Mucosa of rectum (tissue), 2 donors: ENCODE data around the gene RASA3.
"Not testable (repeated sequence)": the region's sequence is repeated elsewhere in the genome, so short reads cannot be mapped to it uniquely, and the experiment has no call there.

Experiments
- H3K27ac ChIP-seq, 2 donors: one replicate each; pipeline ENCODE4 v1.7.0; 2013; ENCODE audit warnings: inconsistent platforms in 2 of 2, low read depth in 2 of 2, low read length in 2 of 2
- H3K27me3 ChIP-seq, 2 donors: one replicate each; pipeline ENCODE4 v1.7.0; 2013; ENCODE audit warnings: low read length in 2 of 2; ENCODE audit not compliant: control insufficient read depth in 2 of 2, insufficient read depth in 2 of 2
- H3K36me3 ChIP-seq, 2 donors: one replicate each; pipeline ENCODE4 v1.7.0; 2013; ENCODE audit warnings: low read length in 2 of 2; ENCODE audit not compliant: control insufficient read depth in 2 of 2, insufficient read depth in 2 of 2
- H3K4me1 ChIP-seq, 2 donors: one replicate each; pipeline ENCODE4 v1.7.0; 2013; ENCODE audit warnings: low read length in 2 of 2, mild to moderate bottlenecking in 1 of 2; ENCODE audit not compliant: control insufficient read depth in 2 of 2, insufficient read depth in 2 of 2
- H3K4me3 ChIP-seq, 2 donors: one replicate each; pipeline ENCODE4 v1.7.0; 2013; ENCODE audit warnings: low read length in 2 of 2
- H3K9ac ChIP-seq, 2 donors: one replicate each; pipeline ENCODE4 v1.7.0; 2013; ENCODE audit warnings: low read length in 2 of 2, low read depth in 1 of 2, mild to moderate bottlenecking in 1 of 2
- H3K9me3 ChIP-seq, 2 donors: one replicate each; pipeline ENCODE4 v1.7.0; 2013; ENCODE audit warnings: low read length in 2 of 2; ENCODE audit not compliant: control insufficient read depth in 2 of 2
- donor health status: healthy.
- donor health status: Normal muscosa, but diverticular disease.

The RASA3 gene

GRCh38 chr13:114133552-114133951 lies 1.1 kb upstream of the RASA3 start:
- H3K36me3 ChIP-seq: not testable (repeated sequence)

DNA sequence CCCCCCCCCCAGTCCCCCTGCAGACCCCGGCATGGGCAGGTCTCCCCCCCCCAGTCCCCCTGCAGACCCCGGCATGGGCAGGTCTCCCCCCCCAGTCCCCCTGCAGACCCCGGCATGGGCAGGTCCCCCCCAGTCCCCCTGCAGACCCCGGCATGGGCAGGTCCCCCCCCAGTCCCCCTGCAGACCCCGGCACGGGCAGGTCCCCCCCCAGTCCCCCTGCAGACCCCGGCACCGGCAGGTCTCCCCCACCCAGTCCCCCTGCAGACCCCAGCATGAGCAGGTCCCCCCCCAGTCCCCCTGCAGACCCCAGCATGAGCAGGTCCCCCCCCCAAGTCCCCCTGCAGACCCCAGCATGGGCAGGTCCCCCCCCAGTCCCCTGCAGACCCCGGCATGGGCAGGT lies 703 bp upstream of the RASA3 start:
- H3K4me1 ChIP-seq: peaks cover 21 to 34% of the 10 kb centered on the region in 2 donors
- H3K27me3 ChIP-seq, H3K4me3 ChIP-seq, H3K9ac ChIP-seq, H3K27ac ChIP-seq, H3K36me3 ChIP-seq, H3K9me3 ChIP-seq: not testable (repeated sequence)

More at GRCh38 chr13:114133552-114133951, 1.1 kb upstream of the RASA3 start:
- not testable (repeated sequence) for H3K9ac ChIP-seq, H3K4me3 ChIP-seq, H3K9me3 ChIP-seq, H3K27ac ChIP-seq, H3K27me3 ChIP-seq
- peaks cover 17 to 29% of the 10 kb centered on the region in 2 donors for H3K4me1 ChIP-seq

GRCh38 chr13:114131583-114132418 lies 622 bp downstream of the RASA3 start:
- Histone ChIP-seq H3K4me1 (peaks cover 23 to 44% of the 10 kb centered on the region in 2 donors), H3K36me3 (no peaks in the 10 kb centered on the region), H3K9me3 (no peaks in the 10 kb centered on the region), H3K9ac (peak overlapping the region; percentile 59 to 75), H3K27me3 (no peaks in the 10 kb centered on the region), H3K27ac (peak overlapping the region; percentile 76 to 86), H3K4me3 (peak overlapping the region; percentile 68 to 84)

DNA sequence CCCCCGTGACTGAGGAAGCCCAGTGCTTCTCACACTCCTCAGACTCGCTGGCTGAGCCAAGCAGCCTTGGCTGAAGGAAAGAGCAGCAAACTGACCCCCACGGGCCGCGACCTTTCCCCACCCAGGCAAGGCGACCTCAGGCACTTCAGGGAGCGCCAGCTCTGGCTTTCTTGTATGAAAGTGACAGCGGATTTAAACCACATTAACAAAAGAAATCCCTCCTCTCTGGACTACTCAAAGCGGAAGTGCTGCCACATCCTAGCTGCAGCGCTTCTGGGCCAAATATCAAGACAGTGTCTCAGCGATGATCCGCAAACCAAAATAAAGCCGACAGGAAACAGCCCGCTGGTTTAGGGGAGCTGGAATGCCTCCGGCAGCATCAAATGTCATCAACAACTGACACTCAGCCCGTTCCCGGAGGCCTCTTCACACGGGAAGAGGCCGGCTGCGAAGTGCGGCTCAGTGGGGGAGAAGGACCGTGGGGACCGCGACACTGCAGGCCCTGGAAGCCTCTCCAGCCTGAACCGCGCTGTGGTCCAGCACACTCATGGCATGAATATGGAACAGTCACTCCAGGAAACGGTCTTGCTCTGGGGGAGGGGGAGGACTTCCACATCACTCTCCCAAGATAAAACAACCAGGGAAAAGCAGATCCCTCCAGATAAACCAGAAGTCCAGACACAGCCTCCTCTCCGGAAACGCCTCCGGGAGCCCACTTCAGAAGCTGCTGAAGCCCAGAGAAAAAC lies 1.4 kb downstream of the RASA3 start:
- peak overlapping the region; percentile 76 to 86 for H3K27ac ChIP-seq
- no peaks in the 10 kb centered on the region for H3K27me3 ChIP-seq
- no peaks in the 10 kb centered on the region for H3K9me3 ChIP-seq
- peaks cover 23 to 44% of the 10 kb centered on the region in 2 donors for H3K4me1 ChIP-seq
- peak overlapping the region; percentile 68 to 84 for H3K4me3 ChIP-seq
- H3K9ac ChIP-seq: peak overlapping the region; percentile 59 to 75
- H3K36me3 ChIP-seq: no peaks in the 10 kb centered on the region

- Histone ChIP-seq H3K36me3 (no peaks in the 10 kb centered on the region), H3K27me3 (no peaks in the 10 kb centered on the region), H3K4me3 (peak overlapping the region; percentile 68 to 84), H3K9ac (peak overlapping the region; percentile 59 to 75), H3K9me3 (no peaks in the 10 kb centered on the region), H3K27ac (peak overlapping the region; percentile 76 to 86), H3K4me1 (peaks cover 23 to 44% of the 10 kb centered on the region in 2 donors)
Observed at GRCh38 chr13:114130131-114130836, 2.1 kb downstream of the RASA3 start.

GRCh38 chr13:114129649-114130062 lies 2.8 kb downstream of the RASA3 start:
- Histone ChIP-seq H3K9ac (peak overlapping the region in 1 of 2 donors; percentile 59), H3K27ac (peak overlapping the region; percentile 48 to 86), H3K4me1 (peaks cover 23 to 44% of the 10 kb centered on the region in 2 donors), H3K9me3 (no peaks in the 10 kb centered on the region), H3K27me3 (no peaks in the 10 kb centered on the region), H3K4me3 (no peak overlapping the region), H3K36me3 (no peaks in the 10 kb centered on the region)

DNA sequence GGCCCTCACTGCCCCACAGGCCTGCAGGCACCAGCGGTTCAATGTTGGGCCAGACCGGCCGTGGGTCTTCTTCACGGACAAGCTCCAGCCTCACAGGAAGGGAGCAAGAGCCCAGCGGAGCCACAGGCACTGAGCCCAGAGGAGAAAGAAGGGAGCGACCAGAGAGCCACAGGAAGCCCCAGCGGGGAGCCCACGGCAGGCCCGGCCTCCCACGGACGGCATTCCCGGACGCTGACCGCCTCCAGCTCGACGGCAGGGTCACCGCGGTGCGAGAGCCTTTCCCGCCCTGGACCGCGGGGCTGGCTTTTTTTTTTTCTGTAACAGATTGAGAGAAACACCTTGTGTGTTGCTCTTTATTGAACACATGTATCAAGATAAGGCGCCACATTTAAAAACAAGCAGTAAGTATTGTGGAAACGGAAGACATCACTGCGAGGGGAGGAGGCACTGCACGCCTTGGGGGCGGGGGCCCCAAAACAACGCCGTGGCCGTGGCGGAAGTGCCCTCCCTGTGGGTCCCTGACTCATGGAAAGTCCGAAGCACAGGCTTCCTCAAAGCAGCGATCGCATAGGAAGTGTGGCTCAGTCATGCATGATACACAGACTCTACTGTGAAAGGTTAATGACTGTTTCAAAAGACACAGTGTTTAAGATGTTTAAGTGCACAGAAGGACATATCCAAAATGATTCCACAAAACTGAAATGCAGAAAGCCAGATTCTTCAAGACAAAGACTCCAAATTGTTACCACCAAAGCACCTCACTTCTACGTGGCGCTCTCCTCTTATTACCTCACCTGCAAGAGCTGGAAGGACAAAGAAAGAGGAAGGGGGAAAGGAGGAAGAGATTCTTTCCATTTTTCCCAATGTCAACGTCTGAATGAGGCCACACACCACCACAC lies 3.5 kb downstream of the RASA3 start:
- H3K36me3 ChIP-seq: no peaks in the 10 kb centered on the region
- H3K9me3 ChIP-seq: no peaks in the 10 kb centered on the region
- H3K27me3 ChIP-seq: no peaks in the 10 kb centered on the region
- H3K27ac ChIP-seq: peak overlapping the region; percentile 23 to 86
- peak overlapping the region; percentile 24 to 59 for H3K9ac ChIP-seq
- H3K4me1 ChIP-seq: peaks cover 23 to 44% of the 10 kb centered on the region in 2 donors
- H3K4me3 ChIP-seq: peak overlapping the region in 1 of 2 donors; percentile 46

DNA sequence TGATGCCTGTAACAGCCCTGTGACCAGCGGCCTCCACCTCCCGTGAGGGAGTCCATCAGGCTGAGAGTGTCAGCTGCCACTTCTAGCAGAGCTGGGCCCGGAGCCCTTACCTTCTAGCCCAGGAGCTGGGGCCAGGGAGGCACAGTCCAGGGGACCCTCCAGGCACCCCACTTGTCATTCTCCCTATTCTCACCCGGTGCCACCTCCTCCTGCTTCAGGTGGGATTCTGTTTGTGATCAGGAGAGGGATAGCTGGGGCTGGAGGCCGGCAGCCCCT lies 4.1 kb downstream of the RASA3 start:
- no peaks in the 10 kb centered on the region for H3K9me3 ChIP-seq
- no peaks in the 10 kb centered on the region for H3K27me3 ChIP-seq
- H3K27ac ChIP-seq: peak overlapping the region; percentile 23 to 86
- peak overlapping the region in 1 of 2 donors; percentile 46 for H3K4me3 ChIP-seq
- H3K9ac ChIP-seq: peak overlapping the region; percentile 14 to 48
- no peaks in the 10 kb centered on the region for H3K36me3 ChIP-seq
- H3K4me1 ChIP-seq: peaks cover 23 to 44% of the 10 kb centered on the region in 2 donors

- no peaks in the 10 kb centered on the region for H3K27me3 ChIP-seq
- no peaks in the 10 kb centered on the region for H3K9me3 ChIP-seq
- H3K4me1 ChIP-seq: peaks cover 23 to 44% of the 10 kb centered on the region in 2 donors
- H3K27ac ChIP-seq: peak overlapping the region in 1 of 2 donors; percentile 86
- H3K4me3 ChIP-seq: no peak overlapping the region
- H3K36me3 ChIP-seq: no peaks in the 10 kb centered on the region
- peak overlapping the region in 1 of 2 donors; percentile 14 for H3K9ac ChIP-seq
Observed at GRCh38 chr13:114127473-114128347, 4.7 kb downstream of the RASA3 start.
